ENCODE measurements around the gene OTOP3.

Gene OTOP3

DNA sequence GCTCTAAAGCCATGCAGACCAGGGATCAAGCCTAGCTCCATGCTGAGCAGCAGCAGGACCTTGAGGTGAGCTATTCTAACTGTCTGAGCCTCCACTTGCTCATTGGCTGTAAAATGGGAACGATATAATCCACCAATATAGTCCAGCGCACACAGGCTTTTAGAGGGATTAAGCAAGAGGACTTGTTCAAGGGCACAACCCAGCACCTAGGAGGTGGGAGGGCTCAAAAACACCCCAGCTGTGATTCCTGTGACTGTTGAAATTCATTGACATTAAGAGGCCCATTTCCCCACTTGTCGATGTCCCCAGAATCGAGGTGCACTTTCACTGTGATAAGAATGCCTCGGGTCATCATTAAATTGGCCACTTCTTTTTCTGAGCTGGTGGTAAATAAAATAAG lies 16.8 kb upstream of the OTOP3 start:
- DNase-seq = no peak

DNA sequence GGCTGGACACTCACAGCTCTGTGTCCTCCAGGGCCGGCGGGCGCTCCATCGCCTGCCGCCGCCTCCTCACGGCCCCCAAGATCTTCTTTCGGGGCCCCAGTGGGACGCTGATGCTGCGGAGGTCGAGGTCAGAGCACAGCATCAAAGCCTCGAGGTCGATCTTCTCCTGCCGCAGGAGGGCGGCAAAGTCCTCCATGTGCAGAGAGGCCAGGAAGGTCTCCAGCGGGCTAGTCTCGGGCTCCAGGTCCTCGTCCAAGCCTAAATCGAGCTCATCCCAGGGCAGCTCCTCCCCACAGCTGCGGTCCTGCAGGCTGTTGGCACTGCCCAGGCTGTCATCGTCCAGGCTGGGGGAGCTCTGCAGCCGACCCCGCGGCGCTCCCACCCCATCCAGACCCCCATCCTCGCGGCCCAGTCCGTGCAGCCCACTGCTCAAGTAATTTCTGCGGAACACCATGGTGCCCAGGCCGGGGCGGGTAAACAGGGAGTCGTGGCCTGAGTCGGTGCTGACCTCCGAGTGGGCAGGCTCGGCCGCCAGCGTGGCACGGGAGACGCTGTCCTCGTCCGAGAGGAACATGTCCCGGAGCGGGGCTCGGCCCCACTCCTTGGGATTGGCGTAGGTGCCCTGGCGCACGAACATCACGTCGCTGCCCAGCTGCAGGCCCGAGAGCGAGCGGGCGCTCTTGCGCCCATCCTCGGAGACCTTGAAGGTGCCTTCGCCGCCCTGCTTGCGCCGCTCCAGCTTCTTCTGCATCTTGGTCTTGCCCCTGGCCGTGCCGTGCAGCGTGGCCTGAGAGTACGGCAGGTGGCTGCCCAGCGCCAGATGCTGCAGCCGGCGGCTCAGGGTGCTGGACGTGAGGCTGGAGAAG lies 16.0 kb upstream of the OTOP3 start:
- peak; percentile 10 for DNase-seq

DNA sequence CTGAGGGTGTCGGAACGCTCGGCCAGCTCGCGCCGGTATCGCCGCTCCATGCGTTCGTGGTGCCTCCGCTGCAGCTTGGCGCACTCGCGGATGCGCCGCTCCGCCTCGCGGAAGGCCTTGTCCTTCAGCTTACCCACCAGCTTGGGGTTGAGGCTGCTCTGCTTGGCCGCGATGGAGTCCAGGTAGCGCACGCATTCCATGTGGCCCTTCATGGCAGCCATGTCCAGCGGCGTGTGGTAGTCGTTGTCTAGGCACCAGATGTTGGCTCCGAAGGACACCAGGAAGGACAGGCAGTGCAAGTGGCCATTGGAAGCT lies 15.4 kb upstream of the OTOP3 start:
- no peak for DNase-seq

DNA sequence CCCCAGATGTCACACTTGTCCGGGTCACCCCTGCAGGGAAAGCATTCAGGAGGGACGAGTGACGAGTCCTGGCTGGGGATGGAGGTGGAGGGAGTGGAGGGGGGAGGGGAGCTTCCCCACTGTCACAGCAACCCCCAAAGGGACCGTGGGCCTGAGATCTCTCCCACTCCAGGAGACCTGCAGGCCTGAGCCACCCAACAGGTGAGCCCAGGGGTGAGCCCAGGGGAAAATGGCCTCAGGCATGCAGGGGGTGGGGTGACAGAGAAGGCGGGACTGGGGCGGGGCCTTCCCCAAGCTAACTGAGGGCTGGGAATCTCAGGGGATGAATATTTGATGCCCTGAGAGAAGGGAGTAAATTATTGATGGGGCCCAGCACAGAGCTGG lies 15.1 kb upstream of the OTOP3 start:
- DNase-seq = no peak

DNA sequence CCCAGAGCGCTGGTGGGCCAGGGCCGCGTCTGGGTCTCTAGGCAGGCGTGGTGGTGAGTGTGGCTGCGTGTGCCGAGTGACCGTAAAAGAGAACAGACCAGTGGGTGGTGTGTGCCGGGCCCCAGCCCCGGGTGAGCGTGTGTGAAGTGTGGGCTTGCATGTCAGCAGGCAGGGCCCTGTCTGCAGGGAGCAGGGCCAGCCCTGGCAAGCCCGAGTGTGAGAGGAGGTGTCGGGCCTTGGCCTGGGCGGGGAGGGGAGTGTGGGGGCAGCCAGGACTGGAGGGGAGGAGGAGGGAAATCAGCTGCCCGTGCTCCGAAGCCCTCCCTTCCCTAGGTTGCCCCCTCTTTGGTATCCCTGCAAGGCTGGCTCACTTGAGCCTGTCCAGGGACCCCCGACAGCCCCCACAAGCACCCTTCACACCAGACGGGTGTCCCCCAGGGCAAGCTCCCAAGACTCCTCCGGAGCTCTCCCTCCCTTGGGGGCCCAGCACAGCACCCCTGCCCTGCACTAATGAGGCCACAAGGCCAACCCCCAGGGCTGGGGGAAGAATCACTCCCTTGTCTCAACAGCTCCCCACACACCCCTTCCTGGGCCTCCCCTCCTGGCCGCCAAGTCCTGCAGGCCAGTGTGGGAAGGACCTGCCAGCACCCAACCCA lies 14.5 kb upstream of the OTOP3 start:
- DNase-seq = no peak

DNA sequence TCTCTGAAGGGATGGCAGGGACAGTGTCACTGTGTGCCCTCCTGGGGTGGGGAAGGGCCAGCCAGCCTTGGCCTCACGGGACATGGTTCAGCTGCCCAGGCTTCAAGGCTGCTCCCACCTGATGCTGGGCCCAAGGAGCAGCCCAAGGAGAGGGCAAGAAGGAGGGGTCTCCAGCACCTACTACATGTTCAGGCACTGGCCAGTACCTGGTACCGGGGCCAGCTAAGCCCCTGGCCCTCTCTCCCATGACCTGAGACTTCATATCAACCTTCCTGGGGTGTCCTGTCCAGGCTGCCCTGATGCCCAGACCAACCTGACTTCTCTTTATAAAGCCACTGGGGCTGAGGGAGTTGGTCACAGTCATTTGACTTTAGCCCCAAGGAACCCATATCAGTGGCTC lies 13.9 kb upstream of the OTOP3 start:
- DNase-seq = no peak

DNA sequence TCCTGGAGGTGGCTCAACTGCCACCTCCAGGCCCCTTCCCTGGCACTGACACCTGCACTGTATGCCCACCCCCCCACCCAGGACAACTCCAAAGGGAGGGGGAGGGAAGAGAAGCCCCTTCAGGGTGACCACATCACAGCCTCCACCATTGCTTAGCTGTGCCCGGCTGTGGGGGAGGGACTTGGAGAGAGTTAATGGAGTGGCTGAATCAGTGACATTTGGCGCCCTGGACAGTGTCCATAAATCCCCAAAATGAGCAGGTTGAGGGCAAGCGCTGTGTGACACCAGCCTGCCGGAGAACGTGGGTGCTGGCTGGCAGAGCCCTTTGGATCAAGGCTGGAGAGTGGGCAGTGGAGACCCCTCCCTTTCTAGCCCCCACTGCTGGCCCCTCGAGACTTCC lies 13.5 kb upstream of the OTOP3 start:
- DNase-seq = no peak

DNA sequence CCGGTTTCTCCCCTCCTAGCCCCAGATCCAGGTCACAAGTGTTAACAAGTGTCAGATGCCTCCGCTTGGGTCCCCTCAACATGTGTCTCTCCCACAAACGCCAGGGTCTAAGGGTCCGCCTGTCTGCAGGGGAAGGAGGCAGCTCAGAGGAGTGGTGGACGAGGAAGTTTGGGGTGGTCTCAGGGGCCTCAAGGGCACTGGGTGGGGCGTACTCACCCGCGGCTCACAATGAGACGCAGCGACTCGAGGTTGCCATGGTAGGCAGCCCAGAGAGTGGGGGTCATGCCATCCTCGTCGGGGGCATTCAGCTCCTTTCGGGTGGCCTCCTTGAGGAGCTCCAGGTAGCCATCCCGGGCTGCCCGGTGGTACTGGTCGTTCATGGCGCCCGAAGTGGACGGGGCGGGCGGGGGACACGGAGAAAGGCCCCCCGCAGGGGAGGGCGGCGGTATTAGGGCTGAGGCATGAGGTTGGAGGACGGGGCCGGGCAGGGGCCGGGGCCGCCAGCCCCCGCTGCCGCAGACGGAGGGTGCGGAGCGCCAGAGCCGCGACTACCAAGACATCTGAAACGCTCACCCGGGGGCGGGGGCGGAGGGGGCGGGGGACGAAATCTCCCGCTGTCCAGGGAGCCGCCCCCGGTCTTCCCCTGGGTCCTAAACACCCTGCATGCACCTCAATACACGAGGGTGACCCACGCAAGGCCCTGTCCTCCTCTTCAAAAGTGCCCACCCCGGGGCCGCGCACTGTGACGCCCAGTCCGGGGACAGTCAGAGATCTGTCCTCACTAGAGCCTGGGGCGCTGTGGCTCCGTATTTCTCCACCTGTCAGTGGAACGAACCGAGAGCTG lies 12.8 kb upstream of the OTOP3 start, which contains the start of gene USH1G:
USH1G (minus strand) TSS at position 562 of the 844 bp plus-strand sequence; CDS start at position 380, 182 bp downstream.
- no peak for DNase-seq

DNA sequence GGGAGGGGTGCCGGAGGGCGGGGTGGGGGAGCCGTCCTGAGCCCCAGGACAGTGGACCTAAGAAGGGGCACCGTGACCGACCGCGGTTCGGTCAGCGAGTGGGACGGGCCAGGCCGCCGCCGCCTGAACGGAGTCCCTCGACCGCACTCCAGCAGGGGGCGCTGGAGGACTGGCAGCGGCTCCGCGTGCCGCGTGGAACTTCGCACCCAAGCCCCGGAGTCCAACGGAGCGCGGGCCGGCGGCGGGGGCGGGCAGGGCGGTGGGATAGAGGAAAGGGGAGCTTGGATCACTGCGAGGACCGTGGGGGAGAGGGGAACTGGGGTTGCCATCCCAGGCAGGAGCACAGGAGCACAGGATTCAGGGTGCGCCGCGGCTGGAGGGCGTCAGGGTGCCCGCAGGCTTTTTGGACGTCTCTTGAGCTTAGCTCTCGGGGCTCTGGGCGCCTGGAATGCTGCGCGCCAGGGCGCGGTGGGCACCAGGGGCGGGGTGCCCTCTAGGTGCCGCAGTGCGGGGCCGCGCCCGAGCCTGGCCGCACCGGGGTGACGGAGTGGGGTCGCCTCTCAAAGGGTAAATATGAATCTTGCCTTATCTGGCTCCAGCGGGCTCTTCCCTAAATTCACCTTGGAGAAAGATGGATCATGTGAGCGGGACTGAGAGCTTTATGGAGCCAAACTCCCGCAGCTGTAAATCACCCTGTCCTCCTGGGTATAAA lies 12.0 kb upstream of the OTOP3 start:
- peak; percentile 8 for DNase-seq

DNA sequence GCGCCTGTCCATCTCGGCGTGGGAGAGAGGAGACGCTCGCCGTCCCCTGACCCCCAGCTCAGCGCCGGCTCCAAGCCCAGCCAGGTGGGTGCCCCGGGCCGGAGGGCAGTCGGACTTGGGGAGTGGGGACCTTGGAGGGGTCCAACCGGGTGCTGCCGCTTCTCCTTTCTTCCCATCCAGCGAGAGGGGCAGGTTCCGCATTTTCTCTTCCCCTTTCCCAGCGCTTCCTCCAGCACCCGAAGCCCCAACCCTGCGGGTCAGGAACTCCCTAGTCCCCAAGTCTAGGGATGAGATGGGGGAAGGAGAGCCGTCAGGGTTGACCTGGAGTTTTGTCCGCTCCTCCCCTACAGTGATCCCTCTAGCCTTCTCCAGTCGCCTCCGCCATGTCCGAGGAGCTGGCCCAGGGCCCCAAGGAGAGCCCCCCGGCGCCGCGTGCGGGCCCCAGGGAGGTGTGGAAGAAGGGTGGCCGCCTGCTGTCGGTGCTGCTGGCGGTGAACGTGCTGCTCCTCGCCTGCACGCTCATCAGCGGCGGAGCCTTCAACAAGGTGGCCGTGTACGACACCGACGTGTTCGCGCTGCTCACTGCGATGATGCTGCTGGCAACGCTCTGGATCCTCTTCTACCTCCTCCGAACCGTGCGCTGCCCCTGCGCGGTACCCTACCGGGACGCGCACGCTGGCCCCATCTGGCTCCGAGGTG lies 11.3 kb upstream of the OTOP3 start, which contains the start of gene OTOP2:
OTOP2 (plus strand) TSS at position 24 of the 699 bp plus-strand sequence; CDS start at position 384, 360 bp downstream.
- DNase-seq = no peak

DNA sequence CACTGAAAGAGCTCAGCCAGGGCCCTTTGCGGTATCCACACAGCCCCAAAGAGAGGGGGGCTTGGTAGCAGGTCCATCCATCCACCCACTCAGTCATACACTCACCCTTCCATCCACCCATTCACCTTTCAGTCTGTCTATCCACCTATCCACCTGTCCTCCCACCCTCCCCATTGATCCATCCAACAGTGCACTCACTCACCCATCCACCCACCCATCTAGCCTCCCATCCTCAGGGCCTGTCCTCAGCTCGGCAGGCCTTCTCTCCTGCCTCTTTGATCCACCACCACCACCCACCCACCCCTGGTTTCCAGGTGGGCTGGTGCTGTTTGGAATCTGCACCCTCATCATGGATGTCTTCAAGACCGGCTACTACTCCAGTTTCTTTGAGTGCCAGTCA lies 10.5 kb upstream of the OTOP3 start:
- no peak for DNase-seq

DNA sequence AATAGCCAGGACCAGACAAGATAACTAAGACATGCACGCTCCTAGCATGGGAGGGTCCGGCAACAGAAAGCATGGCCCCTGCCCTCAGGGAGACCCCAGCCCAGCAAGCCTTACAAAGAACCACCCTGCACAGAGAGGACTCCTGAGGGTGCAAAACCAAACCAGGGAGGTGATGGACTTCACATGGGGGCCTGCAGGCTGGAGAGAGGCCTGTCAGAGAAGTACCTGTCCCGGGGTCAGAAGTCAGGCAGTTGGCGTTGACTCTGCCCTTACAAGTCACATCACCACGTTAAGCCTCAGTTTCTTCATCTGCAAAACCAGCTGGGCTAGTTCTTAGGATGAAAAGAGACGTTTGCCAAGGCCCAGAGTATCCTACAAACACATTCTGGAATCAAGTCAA lies 6.9 kb upstream of the OTOP3 start:
- DNase-seq = no peak

DNA sequence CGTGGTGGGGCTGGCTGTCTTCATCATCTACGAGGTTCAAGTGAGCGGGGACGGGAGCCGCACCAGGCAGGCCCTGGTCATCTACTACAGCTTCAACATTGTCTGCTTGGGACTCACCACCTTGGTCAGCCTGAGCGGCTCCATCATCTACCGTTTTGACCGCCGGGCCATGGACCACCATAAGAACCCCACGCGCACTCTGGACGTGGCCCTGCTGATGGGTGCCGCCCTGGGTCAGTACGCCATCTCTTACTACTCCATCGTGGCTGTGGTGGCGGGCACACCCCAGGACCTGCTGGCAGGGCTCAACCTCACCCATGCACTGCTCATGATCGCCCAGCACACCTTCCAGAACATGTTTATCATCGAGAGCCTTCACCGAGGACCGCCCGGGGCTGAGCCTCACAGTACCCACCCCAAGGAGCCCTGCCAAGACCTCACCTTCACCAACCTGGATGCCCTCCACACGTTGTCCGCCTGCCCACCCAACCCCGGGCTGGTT lies 5.1 kb upstream of the OTOP3 start:
- DNase-seq = no peak

DNA sequence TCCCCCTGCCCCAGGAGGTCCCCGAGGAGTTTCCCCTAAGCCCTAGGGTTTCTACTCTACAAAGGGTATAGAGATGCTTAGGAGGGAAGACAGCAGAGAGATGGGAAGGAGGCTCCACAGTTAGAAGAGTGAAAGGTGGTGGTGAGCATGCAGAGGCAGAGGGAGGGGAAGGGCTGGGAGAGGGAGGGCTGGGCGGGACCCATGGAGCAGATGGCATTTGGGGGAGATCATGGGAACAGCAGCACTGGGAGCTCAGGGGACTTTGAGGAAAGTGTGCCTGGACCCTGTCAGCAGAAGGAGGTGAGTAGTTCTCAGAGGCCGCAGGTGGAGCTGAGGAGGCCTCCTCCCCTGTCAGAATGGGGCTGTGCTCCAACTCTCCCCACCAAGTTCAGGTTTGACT lies 650 bp upstream of the OTOP3 start:
- no peak for DNase-seq

DNA sequence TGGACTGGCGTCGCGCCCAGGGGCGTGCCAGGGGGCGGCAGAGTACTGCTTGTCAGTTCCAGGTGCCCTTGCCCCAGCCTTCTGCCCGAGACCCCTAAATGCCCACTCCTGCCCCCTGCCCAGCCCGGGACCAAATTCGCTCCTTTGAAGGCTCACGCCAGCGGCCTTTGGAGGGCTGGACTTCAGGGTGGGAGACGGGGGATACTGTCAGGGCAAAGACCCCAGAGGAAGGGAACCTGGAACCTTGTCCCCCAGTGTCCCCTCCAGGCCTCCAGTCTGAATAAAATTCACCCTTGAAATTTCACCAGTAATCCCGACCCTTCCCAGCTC lies 737 bp downstream of the OTOP3 start:
- no peak for DNase-seq

DNA sequence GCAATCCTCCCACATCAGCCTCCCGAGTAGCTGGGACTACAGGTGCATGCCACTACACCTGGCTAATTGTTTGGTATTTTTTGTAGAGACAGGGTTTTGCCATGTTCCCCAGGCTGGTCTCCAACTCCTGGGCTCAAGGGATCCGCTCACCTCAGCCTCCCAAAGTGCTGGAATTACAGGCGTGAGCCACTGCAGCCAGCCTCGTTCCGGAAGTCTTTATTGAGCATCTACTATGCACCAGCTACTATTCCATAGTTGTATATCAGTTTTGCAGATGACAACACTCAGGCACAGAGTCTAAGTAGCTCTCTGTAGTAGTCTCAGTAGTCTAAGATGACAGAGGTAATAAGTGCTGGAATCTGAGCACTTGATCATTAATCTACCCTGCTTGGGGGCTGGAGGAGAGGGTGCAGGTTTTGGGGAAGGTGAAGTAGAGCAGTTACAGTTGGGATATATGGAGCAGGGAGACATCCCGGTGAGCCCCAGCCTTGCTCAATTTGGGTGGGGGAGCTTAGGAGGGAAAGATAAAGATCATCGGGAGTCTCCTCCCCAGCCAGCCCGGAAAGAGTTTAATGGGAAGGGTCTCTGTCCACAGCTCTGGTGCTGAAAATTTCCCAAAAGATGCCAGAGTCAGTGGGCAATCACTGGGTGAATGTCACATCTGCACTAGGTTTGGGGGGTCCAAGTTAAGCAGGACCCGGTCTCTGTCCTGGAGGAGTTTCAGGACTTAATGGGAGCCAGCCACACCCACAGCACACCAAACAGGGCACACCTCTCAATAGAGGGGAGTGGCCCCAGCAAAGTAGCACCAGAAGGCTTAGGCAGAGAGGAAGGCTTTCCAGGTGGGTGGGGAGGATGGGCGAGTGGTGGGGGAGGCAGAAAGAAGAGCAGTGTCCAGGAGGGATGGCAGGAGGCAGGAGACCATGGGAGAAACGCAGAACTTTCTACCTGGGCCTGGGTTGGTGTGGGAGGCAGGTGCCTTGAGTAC lies 1.7 kb downstream of the OTOP3 start:
- no peak for DNase-seq

DNA sequence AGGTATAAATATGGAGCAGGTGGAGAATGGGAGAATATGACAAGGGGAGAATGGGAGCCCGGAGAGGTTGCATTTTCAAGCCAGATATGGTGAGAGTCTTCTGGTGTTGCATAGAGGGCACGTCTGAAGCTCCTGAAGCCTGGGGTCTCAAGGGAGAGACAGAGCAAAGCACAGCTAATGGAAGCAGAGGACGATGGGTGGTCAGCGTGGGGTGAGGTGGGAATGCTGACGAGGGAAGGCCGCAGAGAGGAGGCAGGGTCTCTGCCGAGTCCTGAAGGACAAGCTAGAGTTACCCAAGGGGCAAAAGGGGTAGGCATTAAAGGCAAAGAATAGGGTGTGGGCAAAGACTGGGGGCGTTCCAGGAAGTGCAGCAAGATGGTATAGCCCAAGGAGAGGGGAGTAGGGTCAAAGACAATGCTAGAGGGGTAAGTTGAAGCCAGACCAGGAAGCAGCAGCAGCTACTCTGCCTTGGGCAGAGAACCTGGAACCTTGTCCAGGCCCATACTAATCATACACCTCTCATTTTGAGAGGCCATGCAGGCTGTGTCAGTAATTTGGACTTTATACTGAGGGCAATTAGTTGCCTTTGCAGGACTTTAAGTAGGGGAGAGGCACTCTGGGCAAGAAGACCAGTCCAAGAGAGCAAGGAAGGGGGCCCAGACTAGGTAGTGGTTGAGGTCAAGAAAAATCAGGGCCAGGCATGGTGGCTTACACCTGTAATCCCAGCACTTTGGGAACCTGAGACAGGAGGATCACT lies 2.7 kb downstream of the OTOP3 start:
- no peak for DNase-seq

DNA sequence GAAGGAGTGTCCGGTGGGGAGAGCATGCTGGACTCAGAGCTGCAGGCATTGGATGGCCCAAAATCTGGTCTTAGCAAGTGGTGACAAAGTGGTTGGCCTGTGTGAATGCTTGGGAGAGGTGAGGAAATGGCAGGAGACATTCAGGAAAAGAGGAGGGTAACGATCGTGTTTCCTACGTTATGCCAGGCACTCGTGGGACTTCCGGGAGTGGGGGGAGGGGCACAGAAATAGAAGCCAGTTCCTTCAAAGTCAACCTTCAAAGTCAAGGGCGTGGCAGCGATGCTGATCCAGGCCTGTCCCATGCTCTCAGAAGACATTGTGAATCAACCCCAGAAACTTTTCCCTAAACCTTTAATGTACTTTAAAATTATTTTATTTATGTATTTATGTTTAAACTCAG lies 3.8 kb downstream of the OTOP3 start:
- no peak for DNase-seq

DNA sequence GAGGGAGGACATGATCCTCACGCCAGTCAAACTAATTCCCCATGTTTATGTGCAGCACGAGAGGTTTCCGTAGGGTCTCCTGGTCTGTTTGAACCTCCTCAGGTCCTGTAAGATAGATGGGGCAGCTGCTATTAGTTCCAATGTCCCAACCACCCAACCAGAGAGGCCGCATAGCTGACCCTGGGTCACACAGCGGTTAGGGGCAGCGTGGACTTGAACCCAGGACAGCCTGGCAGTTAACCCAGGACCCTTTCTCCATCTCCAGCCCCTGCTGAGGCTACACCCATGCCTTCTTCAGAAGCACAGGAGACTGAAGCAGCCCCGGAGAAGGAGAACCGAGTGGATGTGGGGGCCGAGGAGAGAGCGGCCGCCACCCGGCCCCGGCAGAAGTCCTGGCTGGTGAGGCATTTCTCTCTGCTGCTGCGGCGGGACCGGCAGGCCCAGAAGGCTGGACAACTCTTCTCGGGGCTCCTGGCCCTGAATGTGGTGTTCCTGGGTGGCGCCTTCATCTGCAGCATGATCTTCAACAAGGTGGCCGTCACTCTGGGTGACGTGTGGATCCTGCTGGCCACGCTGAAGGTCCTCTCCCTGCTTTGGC lies 5.5 kb downstream of the OTOP3 start:
- DNase-seq = no peak
